Stimulated activated CD4-positive, alpha-beta T cell treated with anti-CD3 and anti-CD28 coated beads, Interleukin-4, amount 100 ng/mL, for 48 hours (primary cell): ENCODE data around the gene KCNA4.
"Not testable (repeated sequence)": the region's sequence is repeated elsewhere in the genome, so short reads cannot be mapped to it uniquely, and the experiment has no call there.

Source experiments
- DNase-seq, 2 donors: peaks; one replicate each; pipeline ENCODE4 v3.0.0-alpha.2; 2020; ENCODE audit warnings: low read depth in 2 of 2

Gene KCNA4

GRCh38 chr11:30016588-30017363 is at the start of gene KCNA4:
TSS of gene KCNA4 (minus strand) at chr11:30017030. CDS start at chr11:30012678, 4,352 bp downstream.
- DNase-seq, result peak in 1 of 2 donors; percentile 2

GRCh38 chr11:30062103-30062502 is 45.3 kb upstream of the KCNA4 start:
- no peak for DNase-seq

GRCh38 chr11:30059172-30059815 is 42.5 kb upstream of the KCNA4 start:
- no peak for DNase-seq

GRCh38 chr11:30049214-30049613 is 32.4 kb upstream of the KCNA4 start:
- DNase-seq, result no peak

- no peak for DNase-seq
Measured at GRCh38 chr11:30046578-30046945, 29.7 kb upstream of the KCNA4 start.

GRCh38 chr11:30045921-30046577 is 29.2 kb upstream of the KCNA4 start:
- no peak for DNase-seq

GRCh38 chr11:30045144-30045543 is 28.3 kb upstream of the KCNA4 start:
- no peak for DNase-seq

GRCh38 chr11:30041171-30041570 is 24.3 kb upstream of the KCNA4 start:
- DNase-seq, result no peak

GRCh38 chr11:30034746-30035145 is 17.9 kb upstream of the KCNA4 start:
- not testable (repeated sequence) for DNase-seq

- DNase-seq, result not testable (repeated sequence)
Measured at GRCh38 chr11:30034166-30034565, 17.3 kb upstream of the KCNA4 start.

- no peak for DNase-seq
Measured at GRCh38 chr11:30025396-30026139, 8.7 kb upstream of the KCNA4 start.

GRCh38 chr11:30023074-30023473 is 6.2 kb upstream of the KCNA4 start:
- no peak for DNase-seq

GRCh38 chr11:30019481-30019880 is 2.7 kb upstream of the KCNA4 start:
- DNase-seq, result no peak

- no peak for DNase-seq
Measured at GRCh38 chr11:30018495-30018894, 1.7 kb upstream of the KCNA4 start.

- DNase-seq, result no peak
Measured at GRCh38 chr11:30017445-30017895, 640 bp upstream of the KCNA4 start.

GRCh38 chr11:30015725-30016412 is 961 bp downstream of the KCNA4 start:
- DNase-seq, result no peak

GRCh38 chr11:30012346-30012745 is 4.5 kb downstream of the KCNA4 start:
- DNase-seq, result no peak

- DNase-seq, result no peak
Measured at GRCh38 chr11:30009060-30009459, 7.8 kb downstream of the KCNA4 start.

GRCh38 chr11:30006876-30007275 is 10.0 kb downstream of the KCNA4 start:
- no peak for DNase-seq

GRCh38 chr11:30002157-30002785 is 14.6 kb downstream of the KCNA4 start:
- no peak for DNase-seq
